AML-193 (cell line): ENCODE measurements around the gene SRXN1.

ENCODE experiments used
- DNase-seq, 2 experiments: peaks; one replicate each; lab custom pipeline; 2025; lab: John Stamatoyannopoulos, UW

SRXN1 gene

GRCh38 chr20:675453-676314 is 22.7 kb upstream of the SRXN1 start, which contains the start of gene SCRT2:
TSS of gene SCRT2 (minus strand) at chr20:675802. CDS start at chr20:675601, 201 bp downstream.
- no peak for DNase-seq

GRCh38 chr20:675033-675452 is 22.0 kb upstream of the SRXN1 start:
- no peak for DNase-seq

- DNase-seq = no peak
Measured at GRCh38 chr20:673603-674001, 20.6 kb upstream of the SRXN1 start.

GRCh38 chr20:672963-673602 is 20.1 kb upstream of the SRXN1 start:
- DNase-seq = peak in 1 of 2 experiments; percentile 8

- no peak for DNase-seq
Measured at GRCh38 chr20:671252-672030, 18.4 kb upstream of the SRXN1 start.

- DNase-seq = no peak
Measured at GRCh38 chr20:669573-669972, 16.6 kb upstream of the SRXN1 start.

GRCh38 chr20:668638-669037 is 15.6 kb upstream of the SRXN1 start:
- no peak for DNase-seq

GRCh38 chr20:668050-668449 is 15.1 kb upstream of the SRXN1 start:
- DNase-seq = no peak

- peak; percentile 18 to 43 for DNase-seq
Measured at GRCh38 chr20:667351-668034, 14.5 kb upstream of the SRXN1 start.

- DNase-seq = no peak
Measured at GRCh38 chr20:666877-667276, 13.9 kb upstream of the SRXN1 start.

- DNase-seq = no peak
Measured at GRCh38 chr20:665276-665675, 12.3 kb upstream of the SRXN1 start.

- DNase-seq = no peak
Measured at GRCh38 chr20:664576-664975, 11.6 kb upstream of the SRXN1 start.

GRCh38 chr20:664151-664550 is 11.2 kb upstream of the SRXN1 start:
- DNase-seq = no peak

GRCh38 chr20:663315-664090 is 10.5 kb upstream of the SRXN1 start:
- DNase-seq = no peak

- DNase-seq = no peak
Measured at GRCh38 chr20:662277-663192, 9.5 kb upstream of the SRXN1 start.

- no peak for DNase-seq
Measured at GRCh38 chr20:661474-662270, 8.7 kb upstream of the SRXN1 start.

- DNase-seq = no peak
Measured at GRCh38 chr20:658731-659291, 5.8 kb upstream of the SRXN1 start.

- no peak for DNase-seq
Measured at GRCh38 chr20:658202-658601, 5.2 kb upstream of the SRXN1 start.
